Measurements from ENCODE around the gene GNPTAB.
"Not testable (repeated sequence)": the region's sequence is repeated elsewhere in the genome, so short reads cannot be mapped to it uniquely, and the experiment has no call there.

Gene GNPTAB

DNA sequence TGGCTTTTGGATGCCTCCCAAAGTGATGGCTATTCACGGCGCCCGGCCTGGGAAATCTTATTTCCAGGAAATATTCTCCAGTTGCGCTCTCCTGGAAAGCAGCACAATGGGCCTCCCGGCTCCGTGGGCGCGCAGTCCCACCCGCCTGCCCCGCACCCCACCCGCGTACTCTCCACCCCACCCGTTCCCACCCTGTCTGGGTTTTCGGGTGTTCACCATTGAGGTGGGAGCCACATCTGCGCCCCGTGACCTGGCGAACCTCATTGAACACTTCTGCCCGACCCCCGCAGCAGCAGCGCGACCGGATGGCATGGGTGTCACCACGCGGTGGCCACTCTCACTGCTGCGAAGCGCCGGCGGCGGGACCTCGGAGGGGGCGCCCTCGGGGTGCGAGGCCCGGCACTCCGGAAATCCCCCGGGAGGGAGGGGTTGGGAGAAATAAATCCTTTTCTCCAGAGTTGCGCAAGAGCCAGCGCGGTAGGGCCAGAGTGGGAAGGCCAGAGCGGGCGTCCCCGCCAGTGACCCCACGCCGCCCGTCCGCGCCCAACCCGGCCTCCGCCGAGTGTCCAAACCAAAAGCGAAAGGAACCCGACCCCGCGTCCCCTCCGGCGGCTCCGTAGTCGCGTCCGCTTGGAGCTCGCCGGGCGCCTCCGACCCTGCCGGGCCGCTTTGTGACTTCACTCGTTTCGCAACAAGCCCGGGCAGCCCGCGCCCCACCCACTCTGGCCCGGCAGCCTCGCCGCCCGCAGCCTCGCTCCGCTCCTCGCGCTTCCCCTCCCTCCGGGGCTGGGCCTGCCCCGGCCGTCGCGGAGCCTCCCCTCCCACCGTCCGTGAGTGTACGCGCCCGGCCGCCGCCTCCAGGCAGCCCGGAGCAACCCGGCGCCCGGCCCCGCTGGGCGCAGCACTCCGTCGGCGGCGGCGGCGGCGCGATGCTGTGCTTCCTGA is 46.4 kb upstream of the GNPTAB start, which contains the start of gene DRAM1:
Gene DRAM1, plus strand, starts transcription at position 720 of the 945 bp plus-strand sequence. Its CDS starts 210 bp downstream, at position 930.
- H3K9ac ChIP-seq (ENCODE audit: low read depth, low read length), result peak within 1 kb of the TSS; percentile 76
- ATAC-seq (ENCODE audit: insufficient read depth, low read depth), result peak; percentile 88
- no peaks in the 10 kb centered on the region for H4K20me1 ChIP-seq (ENCODE audit: insufficient read depth, low read length)
- peak within 1 kb of the TSS; percentile 53 to 74 for H3K4me3 ChIP-seq (ENCODE audit: low read depth in 1 of 2, low read length in 2 of 2)
- H3K36me3 ChIP-seq (ENCODE audit: insufficient read depth, low read length), result no peaks in the 10 kb centered on the region
- H3K79me2 ChIP-seq (ENCODE audit: insufficient read depth, low read length), result no peaks in the 10 kb centered on the region
- peaks cover 3% of the 10 kb centered on the region for H3K27me3 ChIP-seq (ENCODE audit: insufficient read depth, low read length, poor library complexity)
- H3K4me2 ChIP-seq (ENCODE audit: insufficient read depth, low read length), result peak within 1 kb of the TSS; percentile 77
- peak; percentile 76 for DNase-seq
- no peaks in the 10 kb centered on the region for H3K9me3 ChIP-seq (ENCODE audit: insufficient read depth, low read length, severe bottlenecking)
- H3K27ac ChIP-seq (ENCODE audit: low read length), result peak within 1 kb of the TSS; percentile 52
- H3K4me1 ChIP-seq (ENCODE audit: insufficient read depth, low read length), result peaks cover 16% of the 10 kb centered on the region
- TF ChIP-seq EZH2 (IDR thresholded peaks at IDR 0.05; ENCODE audit: borderline replicate concordance, low read depth, low read length, severe bottlenecking), result no peak
- TF ChIP-seq, protein P1, sequence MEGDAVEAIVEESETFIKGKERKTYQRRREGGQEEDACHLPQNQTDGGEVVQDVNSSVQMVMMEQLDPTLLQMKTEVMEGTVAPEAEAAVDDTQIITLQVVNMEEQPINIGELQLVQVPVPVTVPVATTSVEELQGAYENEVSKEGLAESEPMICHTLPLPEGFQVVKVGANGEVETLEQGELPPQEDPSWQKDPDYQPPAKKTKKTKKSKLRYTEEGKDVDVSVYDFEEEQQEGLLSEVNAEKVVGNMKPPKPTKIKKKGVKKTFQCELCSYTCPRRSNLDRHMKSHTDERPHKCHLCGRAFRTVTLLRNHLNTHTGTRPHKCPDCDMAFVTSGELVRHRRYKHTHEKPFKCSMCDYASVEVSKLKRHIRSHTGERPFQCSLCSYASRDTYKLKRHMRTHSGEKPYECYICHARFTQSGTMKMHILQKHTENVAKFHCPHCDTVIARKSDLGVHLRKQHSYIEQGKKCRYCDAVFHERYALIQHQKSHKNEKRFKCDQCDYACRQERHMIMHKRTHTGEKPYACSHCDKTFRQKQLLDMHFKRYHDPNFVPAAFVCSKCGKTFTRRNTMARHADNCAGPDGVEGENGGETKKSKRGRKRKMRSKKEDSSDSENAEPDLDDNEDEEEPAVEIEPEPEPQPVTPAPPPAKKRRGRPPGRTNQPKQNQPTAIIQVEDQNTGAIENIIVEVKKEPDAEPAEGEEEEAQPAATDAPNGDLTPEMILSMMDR (IDR thresholded peaks at IDR 0.05; ENCODE audit: borderline replicate concordance, extremely low read depth, low read length, poor library complexity, severe bottlenecking), result peak; percentile 20
- H2AFZ ChIP-seq (ENCODE audit: low read depth, low read length), result peak within 1 kb of the TSS; percentile 91

DNA sequence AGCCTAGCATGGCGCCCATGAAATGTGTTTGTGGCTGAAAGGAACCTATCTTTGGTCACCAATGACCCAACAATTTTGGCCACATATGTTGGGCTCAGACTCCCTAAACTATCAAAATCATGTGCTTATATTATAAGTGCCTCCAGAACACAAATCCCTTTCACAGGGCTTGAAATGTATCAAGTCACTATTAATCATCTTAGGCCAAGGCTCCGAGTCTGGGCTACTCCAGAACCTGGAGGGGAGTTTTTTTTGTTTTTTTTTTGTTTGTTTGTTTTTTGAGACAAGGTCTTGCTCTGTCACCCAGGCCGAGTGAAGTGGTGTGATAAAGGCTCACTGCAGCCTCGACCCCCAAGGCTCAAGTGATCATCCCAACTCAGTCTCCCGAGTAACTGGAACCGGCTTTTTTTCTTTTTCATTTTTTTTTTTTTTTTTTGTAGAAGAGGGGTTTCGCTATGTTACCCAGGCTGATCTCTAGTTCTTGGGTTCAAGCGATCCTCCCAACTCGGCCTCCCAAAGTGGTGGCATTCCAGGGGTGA is 45.6 kb upstream of the GNPTAB start:
- Histone ChIP-seq H4K20me1 (ENCODE audit: insufficient read depth, low read length) (no peaks in the 10 kb centered on the region), H3K9ac (ENCODE audit: low read depth, low read length) (0 out of 2 replicates have a peak overlapping the region, but pooled peaks have one; percentile 76), H3K4me1 (ENCODE audit: insufficient read depth, low read length) (peaks cover 16% of the 10 kb centered on the region), H3K27me3 (ENCODE audit: insufficient read depth, low read length, poor library complexity) (peaks cover 3% of the 10 kb centered on the region), H3K36me3 (ENCODE audit: insufficient read depth, low read length) (no peaks in the 10 kb centered on the region), H3K27ac (ENCODE audit: low read length) (no peak overlapping the region), H3K9me3 (ENCODE audit: insufficient read depth, low read length, severe bottlenecking) (no peaks in the 10 kb centered on the region), H3K79me2 (ENCODE audit: insufficient read depth, low read length) (no peaks in the 10 kb centered on the region), H3K4me2 (ENCODE audit: insufficient read depth, low read length) (peak overlapping the region; percentile 77; the same call in 1 of the 2 replicates), H3K4me3 (ENCODE audit: low read depth in 1 of 2, low read length in 2 of 2) (peak overlapping the region in 1 of 2 experiments; percentile 74; a peak in 2 of 4 replicates), H2AFZ (ENCODE audit: low read depth, low read length) (peak overlapping the region; percentile 91; the same call in 1 of the 2 replicates)
- no peak for DNase-seq
- TF ChIP-seq EZH2 (IDR thresholded peaks at IDR 0.05; ENCODE audit: borderline replicate concordance, low read depth, low read length, severe bottlenecking), result no peak
- ATAC-seq (ENCODE audit: insufficient read depth, low read depth), result no peak

DNA sequence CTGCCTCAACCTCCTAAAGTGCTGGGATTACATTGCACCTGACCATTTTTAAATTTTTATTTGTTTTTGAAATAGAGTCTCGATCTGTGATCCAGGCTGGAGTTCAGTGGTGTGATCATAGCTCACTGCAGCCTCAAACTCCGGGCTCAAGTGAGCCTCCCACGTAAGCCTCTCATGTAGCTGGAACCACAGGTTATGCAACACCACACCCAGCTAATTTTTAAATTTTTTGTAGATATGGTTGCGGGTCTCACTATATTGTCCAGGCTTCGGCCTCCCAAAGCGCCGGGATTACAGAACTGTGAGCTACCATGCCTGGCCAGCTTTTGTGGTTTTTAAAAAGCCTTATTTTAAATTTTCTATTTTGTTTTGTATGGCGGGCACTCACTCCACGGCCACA is 44.4 kb upstream of the GNPTAB start:
- Histone ChIP-seq H3K9ac (ENCODE audit: low read depth, low read length) (no peak overlapping the region), H2AFZ (ENCODE audit: low read depth, low read length) (no peak overlapping the region), H3K4me2 (ENCODE audit: insufficient read depth, low read length) (no peak overlapping the region), H4K20me1 (ENCODE audit: insufficient read depth, low read length) (no peaks in the 10 kb centered on the region), H3K36me3 (ENCODE audit: insufficient read depth, low read length) (no peaks in the 10 kb centered on the region), H3K27me3 (ENCODE audit: insufficient read depth, low read length, poor library complexity) (peaks cover 3% of the 10 kb centered on the region), H3K4me1 (ENCODE audit: insufficient read depth, low read length) (peaks cover 16% of the 10 kb centered on the region), H3K4me3 (ENCODE audit: low read depth in 1 of 2, low read length in 2 of 2) (no peak overlapping the region), H3K79me2 (ENCODE audit: insufficient read depth, low read length) (no peaks in the 10 kb centered on the region), H3K9me3 (ENCODE audit: insufficient read depth, low read length, severe bottlenecking) (no peaks in the 10 kb centered on the region), H3K27ac (ENCODE audit: low read length) (no peak overlapping the region)
- ATAC-seq (ENCODE audit: insufficient read depth, low read depth) (no peak), DNase-seq (no peak)
- TF ChIP-seq, protein P1 (IDR thresholded peaks at IDR 0.05; ENCODE audit: borderline replicate concordance, extremely low read depth, low read length, poor library complexity, severe bottlenecking), result no peak
- TF ChIP-seq EZH2 (IDR thresholded peaks at IDR 0.05; ENCODE audit: borderline replicate concordance, low read depth, low read length, severe bottlenecking), result no peak

DNA sequence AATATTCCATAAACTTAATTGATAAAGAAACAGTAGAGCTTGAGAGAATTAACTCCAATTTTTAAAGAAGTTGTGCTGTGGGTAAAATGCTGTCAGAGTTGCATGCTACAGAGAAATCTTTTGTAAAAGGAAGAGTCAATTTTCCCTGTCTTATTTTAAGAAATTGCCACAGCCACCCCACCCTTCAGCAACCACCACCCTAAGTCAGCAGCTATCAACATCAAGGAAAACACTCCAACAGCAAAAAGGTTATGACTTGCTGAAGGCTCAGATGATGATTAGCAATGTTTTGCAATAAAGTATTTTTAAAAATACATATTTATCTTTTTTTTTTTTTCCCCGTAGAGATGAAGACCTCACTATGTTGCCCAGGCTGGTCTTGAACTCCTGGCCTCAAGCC is 40.2 kb upstream of the GNPTAB start:
- Histone ChIP-seq H2AFZ (ENCODE audit: low read depth, low read length) (no peak overlapping the region), H3K27me3 (ENCODE audit: insufficient read depth, low read length, poor library complexity) (no peaks in the 10 kb centered on the region), H3K4me1 (ENCODE audit: insufficient read depth, low read length) (no peaks in the 10 kb centered on the region), H3K27ac (ENCODE audit: low read length) (no peak overlapping the region), H3K9ac (ENCODE audit: low read depth, low read length) (no peak overlapping the region), H3K9me3 (ENCODE audit: insufficient read depth, low read length, severe bottlenecking) (no peaks in the 10 kb centered on the region), H3K79me2 (ENCODE audit: insufficient read depth, low read length) (no peaks in the 10 kb centered on the region), H3K4me2 (ENCODE audit: insufficient read depth, low read length) (no peak overlapping the region), H4K20me1 (ENCODE audit: insufficient read depth, low read length) (no peaks in the 10 kb centered on the region), H3K4me3 (ENCODE audit: low read depth in 1 of 2, low read length in 2 of 2) (no peak overlapping the region), H3K36me3 (ENCODE audit: insufficient read depth, low read length) (no peaks in the 10 kb centered on the region)
- DNase-seq (no peak), ATAC-seq (ENCODE audit: insufficient read depth, low read depth) (no peak)
- TF ChIP-seq EZH2 (IDR thresholded peaks at IDR 0.05; ENCODE audit: borderline replicate concordance, low read depth, low read length, severe bottlenecking), result no peak
- TF ChIP-seq, protein P1 (IDR thresholded peaks at IDR 0.05; ENCODE audit: borderline replicate concordance, extremely low read depth, low read length, poor library complexity, severe bottlenecking), result no peak

DNA sequence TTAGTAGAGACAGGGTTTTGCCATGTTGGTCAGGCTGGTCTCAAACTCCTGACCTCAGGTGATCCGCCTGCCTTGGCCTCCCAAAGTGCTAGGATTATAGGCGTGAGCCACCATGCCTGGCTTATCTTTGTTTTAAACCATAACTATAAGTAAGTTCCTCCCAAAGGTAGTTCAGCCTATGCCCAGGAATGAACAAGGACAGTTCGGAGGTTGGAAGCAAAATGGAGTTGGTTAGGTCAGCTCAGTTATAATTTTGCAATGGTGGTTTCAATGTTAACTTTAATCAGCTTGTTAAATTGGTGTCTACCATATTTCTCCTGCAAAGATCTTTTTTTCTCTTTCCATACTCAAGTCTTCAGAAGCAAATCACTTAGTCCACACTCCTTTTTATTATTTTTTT is 36.9 kb upstream of the GNPTAB start:
- H2AFZ ChIP-seq (ENCODE audit: low read depth, low read length); H4K20me1 ChIP-seq (ENCODE audit: insufficient read depth, low read length); H3K4me3 ChIP-seq (ENCODE audit: low read depth in 1 of 2, low read length in 2 of 2); H3K4me2 ChIP-seq (ENCODE audit: insufficient read depth, low read length); DNase-seq; H3K27ac ChIP-seq (ENCODE audit: low read length); H3K36me3 ChIP-seq (ENCODE audit: insufficient read depth, low read length); ATAC-seq (ENCODE audit: insufficient read depth, low read depth); H3K4me1 ChIP-seq (ENCODE audit: insufficient read depth, low read length); H3K79me2 ChIP-seq (ENCODE audit: insufficient read depth, low read length); H3K9ac ChIP-seq (ENCODE audit: low read depth, low read length); H3K9me3 ChIP-seq (ENCODE audit: insufficient read depth, low read length, severe bottlenecking); H3K27me3 ChIP-seq (ENCODE audit: insufficient read depth, low read length, poor library complexity): not testable (repeated sequence)
